GM12865 (cell line): ENCODE results near the gene PCGF1.

Experiments
- DNase-seq: peaks from one replicate; pipeline ENCODE4 v3.0.0; 2010; ENCODE audit warnings: low read depth
- H3K4me3 ChIP-seq: 2 replicates; pipeline ENCODE4 v1.5.1; 2011; ENCODE audit warnings: mild to moderate bottlenecking, low read depth, low read length, control low read depth
- TF ChIP-seq, protein P1 (sequence below): IDR thresholded peaks from 2 replicates; pipeline ENCODE4 v1.5.1; 2011; ENCODE audit warnings: low read length, control low read depth, low read depth, inconsistent platforms; ENCODE audit not compliant: insufficient read depth; ENCODE audit errors: missing control alignments

Gene PCGF1

GRCh38 chr2:74548285-74548899, 40.9 kb upstream of the PCGF1 start:
- H3K4me3 ChIP-seq = peak overlapping the region; percentile 98
- TF ChIP-seq, protein P1, sequence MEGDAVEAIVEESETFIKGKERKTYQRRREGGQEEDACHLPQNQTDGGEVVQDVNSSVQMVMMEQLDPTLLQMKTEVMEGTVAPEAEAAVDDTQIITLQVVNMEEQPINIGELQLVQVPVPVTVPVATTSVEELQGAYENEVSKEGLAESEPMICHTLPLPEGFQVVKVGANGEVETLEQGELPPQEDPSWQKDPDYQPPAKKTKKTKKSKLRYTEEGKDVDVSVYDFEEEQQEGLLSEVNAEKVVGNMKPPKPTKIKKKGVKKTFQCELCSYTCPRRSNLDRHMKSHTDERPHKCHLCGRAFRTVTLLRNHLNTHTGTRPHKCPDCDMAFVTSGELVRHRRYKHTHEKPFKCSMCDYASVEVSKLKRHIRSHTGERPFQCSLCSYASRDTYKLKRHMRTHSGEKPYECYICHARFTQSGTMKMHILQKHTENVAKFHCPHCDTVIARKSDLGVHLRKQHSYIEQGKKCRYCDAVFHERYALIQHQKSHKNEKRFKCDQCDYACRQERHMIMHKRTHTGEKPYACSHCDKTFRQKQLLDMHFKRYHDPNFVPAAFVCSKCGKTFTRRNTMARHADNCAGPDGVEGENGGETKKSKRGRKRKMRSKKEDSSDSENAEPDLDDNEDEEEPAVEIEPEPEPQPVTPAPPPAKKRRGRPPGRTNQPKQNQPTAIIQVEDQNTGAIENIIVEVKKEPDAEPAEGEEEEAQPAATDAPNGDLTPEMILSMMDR = no peak
- no peak for DNase-seq

- peak; percentile 44 for DNase-seq
- TF ChIP-seq, protein P1 = no peak
- no peak overlapping the region for H3K4me3 ChIP-seq
These were observed 38.5 kb upstream of the PCGF1 start for GRCh38 chr2:74546004-74546403.

- no peak for DNase-seq
- H3K4me3 ChIP-seq = no peak overlapping the region
- TF ChIP-seq, protein P1 = peak; percentile 15
These were observed 37.1 kb upstream of the PCGF1 start for GRCh38 chr2:74544634-74545033.

DNA sequence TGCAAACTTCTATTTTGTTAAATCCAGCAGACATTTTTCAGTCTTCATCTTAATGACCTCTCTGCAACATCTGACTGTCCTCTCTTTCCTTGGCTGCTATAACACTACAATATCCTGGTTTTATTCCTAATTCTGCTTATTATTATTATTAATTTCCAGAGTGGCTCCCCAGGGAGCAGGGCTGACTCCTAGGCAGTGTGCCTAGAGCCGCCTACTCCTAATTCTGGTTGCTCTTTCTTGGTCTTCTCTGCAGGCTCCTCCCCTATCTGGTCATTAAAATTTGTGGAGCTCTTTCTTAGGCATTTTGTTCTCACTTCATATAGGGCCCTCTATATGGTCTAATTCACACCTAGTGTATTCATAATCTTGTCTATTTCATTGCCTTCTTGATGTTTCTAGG, 35.5 kb upstream of the PCGF1 start:
- no peak for DNase-seq
- H3K4me3 ChIP-seq = no peak overlapping the region
- TF ChIP-seq, protein P1 = no peak

DNA sequence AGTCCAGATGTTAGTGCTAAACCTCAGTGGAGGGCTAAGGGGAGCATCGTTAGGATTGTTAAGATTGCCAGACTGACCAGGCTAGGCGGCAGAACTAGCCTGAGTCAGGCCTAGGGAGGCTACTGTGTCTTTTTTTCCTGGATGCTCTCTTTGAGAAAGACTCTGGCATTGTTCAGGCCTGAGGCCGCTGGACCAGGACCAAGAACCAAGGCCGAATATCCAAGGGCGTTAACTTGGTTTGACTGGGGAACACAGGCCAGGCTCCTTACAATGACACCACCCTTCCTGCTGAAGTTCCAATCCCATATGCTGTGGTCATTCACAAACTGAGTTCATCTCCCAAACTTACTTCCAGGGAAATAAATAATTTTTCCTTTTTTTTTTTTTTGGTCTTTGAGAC, 32.8 kb upstream of the PCGF1 start:
- no peak overlapping the region for H3K4me3 ChIP-seq
- no peak for DNase-seq
- TF ChIP-seq, protein P1 = no peak

DNA sequence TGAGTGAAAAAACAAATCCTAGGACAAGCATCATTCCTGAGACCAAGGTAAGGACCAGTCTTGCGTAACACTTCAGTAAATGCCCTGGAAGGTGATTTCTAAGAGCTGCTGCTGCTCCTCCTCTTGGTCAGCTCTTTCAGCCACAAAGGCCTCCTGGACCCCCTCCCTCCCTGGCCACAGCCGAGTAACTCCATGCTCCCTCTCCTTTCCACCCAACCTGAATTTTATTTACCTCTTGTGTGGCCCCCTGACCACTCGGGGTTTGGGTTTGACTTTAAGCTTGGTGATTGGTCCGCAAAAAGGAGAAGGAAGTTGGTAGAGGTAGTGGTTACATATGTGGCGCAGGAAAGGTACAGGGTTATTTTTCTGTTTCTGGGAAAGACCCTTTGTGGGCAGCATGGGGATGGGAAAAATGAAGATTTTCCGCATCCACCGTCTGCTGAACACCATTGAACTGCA, 31.4 kb upstream of the PCGF1 start:
- no peak overlapping the region for H3K4me3 ChIP-seq
- TF ChIP-seq, protein P1 = no peak
- peak; percentile 61 for DNase-seq

DNA sequence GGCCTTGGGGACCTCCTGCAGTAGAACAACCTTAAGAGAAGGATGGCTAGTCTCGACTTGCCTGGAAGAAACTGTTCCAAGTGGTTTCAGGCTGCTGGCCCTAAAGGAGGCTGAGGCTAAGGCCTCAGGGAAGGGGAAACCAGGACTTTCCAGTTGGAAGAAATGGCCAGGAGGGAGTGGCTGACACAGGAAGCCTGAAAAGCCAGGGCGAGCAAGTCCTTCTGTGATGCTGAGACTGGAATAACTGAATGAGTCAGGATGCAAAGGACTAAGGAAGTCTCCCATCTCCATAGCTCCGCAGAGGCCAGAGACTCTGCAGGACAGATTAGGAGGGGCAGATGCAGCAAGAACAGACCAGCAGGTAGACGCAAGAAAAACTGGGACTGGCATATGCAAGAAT, 29.6 kb upstream of the PCGF1 start:
- no peak for DNase-seq
- TF ChIP-seq, protein P1 = no peak
- no peak overlapping the region for H3K4me3 ChIP-seq
